ENCODE data around the gene PPP3CB.

DNA sequence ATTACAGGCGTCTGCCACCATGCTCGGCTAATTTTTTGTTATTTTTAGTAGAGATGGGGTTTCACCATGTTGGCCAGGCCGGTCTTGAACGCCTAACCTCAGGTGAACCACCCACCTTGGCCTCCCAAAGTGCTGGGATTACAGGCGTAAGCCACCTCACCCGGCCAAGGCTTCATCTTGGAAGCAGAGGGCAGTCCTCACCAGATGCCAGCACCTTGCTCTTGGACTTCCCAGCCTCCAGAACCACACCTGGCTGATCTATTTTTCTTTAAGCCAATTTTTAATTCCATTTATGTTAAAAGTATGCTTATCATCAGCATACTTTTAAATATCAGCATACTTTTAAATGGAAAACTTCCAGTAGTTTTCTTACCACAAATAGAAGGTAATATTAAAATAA is 94.2 kb downstream of the PPP3CB start:
- TF ChIP-seq POLR2A (IDR thresholded peaks at IDR 0.05; ENCODE audit: low read depth, low read length) (no peak), POLR2AphosphoS5 (IDR thresholded peaks at IDR 0.05; ENCODE audit: low read depth, low read length) (no peak)
